A673 (cell line): Measurements from ENCODE around the gene LRTM2. TPM values are rescaled to one million over a fixed set of nuclear protein-coding genes. Genes with fewer than 3 reads are reported as not detected.
A peak's percentile ranks its signal among the peaks of the same experiment; 100 is the strongest.

Experiments used
- BruUV-seq: library from RNA; stranded (reverse); fragments of 400-500 nt; replicated peaks from 2 replicates; lab custom pipeline; 2021; lab: Mats Ljungman, UMichigan
- CTCF ChIA-PET: fragments of 300-600 bp; sonication (Branson Sonifier 250); formaldehyde crosslinking; loops from one replicate; lab custom pipeline; 2022; ENCODE audit warnings: antibody characterized with exemption; lab: Charles Lee
- POLR2A ChIA-PET: fragments of 300-600 bp; sonication (Branson Sonifier 250); formaldehyde crosslinking; loops from one replicate; lab custom pipeline; 2022; ENCODE audit warnings: antibody characterized with exemption; ENCODE audit not compliant: low non-redundant PET; lab: Charles Lee
- DNase-seq: peaks from one replicate; pipeline ENCODE4 v3.0.0-alpha.2; 2015; ENCODE audit warnings: low spot score
- H3K27ac ChIP-seq: fragments of 200-600 bp; sonication (generic); 2 replicates; pipeline ENCODE4 v1.5.1; 2016; ENCODE audit warnings: mixed run types, low read depth, mild to moderate bottlenecking, mixed read lengths, antibody characterized with exemption, low read length; ENCODE audit not compliant: poor library complexity, severe bottlenecking
- H3K27me3 ChIP-seq: fragments of 200-600 bp; sonication (generic); replicated peaks from 2 replicates; pipeline ENCODE4 v1.6.1; 2017; ENCODE audit warnings: mixed run types, low read depth, mild to moderate bottlenecking, mixed read lengths, antibody characterized with exemption, low read length; ENCODE audit not compliant: insufficient read depth, poor library complexity
- H3K36me3 ChIP-seq: fragments of 200-600 bp; sonication (generic); 2 replicates; pipeline ENCODE4 v1.6.1; 2016; ENCODE audit warnings: mixed run types, mild to moderate bottlenecking, mixed read lengths, antibody characterized with exemption, low read length; ENCODE audit not compliant: insufficient read depth, poor library complexity, severe bottlenecking
- H3K4me1 ChIP-seq: fragments of 200-600 bp; sonication (generic); 2 replicates; pipeline ENCODE4 v1.6.1; 2017; ENCODE audit warnings: mixed run types, mild to moderate bottlenecking, mixed read lengths, antibody characterized with exemption, low read length; ENCODE audit not compliant: insufficient read depth, poor library complexity, severe bottlenecking
- H3K4me3 ChIP-seq: fragments of 200-600 bp; sonication (generic); 2 replicates; pipeline ENCODE4 v1.5.1; 2016; ENCODE audit warnings: low read depth, mixed run types, mild to moderate bottlenecking, mixed read lengths, low read length; ENCODE audit not compliant: poor library complexity, severe bottlenecking
- H3K9me3 ChIP-seq: fragments of 200-600 bp; sonication (generic); 2 replicates; pipeline ENCODE4 v1.6.1; 2016; ENCODE audit warnings: mixed run types, low read depth, mild to moderate bottlenecking, mixed read lengths, antibody characterized with exemption, low read length; ENCODE audit not compliant: poor library complexity, severe bottlenecking
- EZH2 ChIP-seq: fragments of 200-600 bp; sonication (generic); IDR thresholded peaks from 2 replicates; pipeline ENCODE4 v1.6.1; 2017; ENCODE audit warnings: borderline replicate concordance, low read depth, mild to moderate bottlenecking, mixed read lengths, antibody characterized with exemption, low read length; ENCODE audit not compliant: poor library complexity, severe bottlenecking
- intact Hi-C: fragments of 100-400 bp; cut with micrococcal nuclease; formaldehyde crosslinking; loops from one replicate; pipeline ENCODE4 v1.10.0; 2022; ENCODE audit not compliant: unreplicated experiment
- total RNA-seq: library from RNA; stranded (reverse); gene quantifications from 2 replicates; pipeline ENCODE4 v1.2.3, GENCODE V29; 2021
- TF ChIP-seq, protein P1 (sequence below): fragments of 300-800, 200-600 bp; sonication (generic); conservative IDR thresholded peaks from 2 replicates; pipeline ENCODE4 v1.5.1; 2017; ENCODE audit warnings: low read depth, mild to moderate bottlenecking, antibody characterized with exemption, low read length, moderate library complexity, mixed read lengths

The LRTM2 gene
- total RNA-seq, 1 experiment from 2014 or later, result not detected

DNA sequence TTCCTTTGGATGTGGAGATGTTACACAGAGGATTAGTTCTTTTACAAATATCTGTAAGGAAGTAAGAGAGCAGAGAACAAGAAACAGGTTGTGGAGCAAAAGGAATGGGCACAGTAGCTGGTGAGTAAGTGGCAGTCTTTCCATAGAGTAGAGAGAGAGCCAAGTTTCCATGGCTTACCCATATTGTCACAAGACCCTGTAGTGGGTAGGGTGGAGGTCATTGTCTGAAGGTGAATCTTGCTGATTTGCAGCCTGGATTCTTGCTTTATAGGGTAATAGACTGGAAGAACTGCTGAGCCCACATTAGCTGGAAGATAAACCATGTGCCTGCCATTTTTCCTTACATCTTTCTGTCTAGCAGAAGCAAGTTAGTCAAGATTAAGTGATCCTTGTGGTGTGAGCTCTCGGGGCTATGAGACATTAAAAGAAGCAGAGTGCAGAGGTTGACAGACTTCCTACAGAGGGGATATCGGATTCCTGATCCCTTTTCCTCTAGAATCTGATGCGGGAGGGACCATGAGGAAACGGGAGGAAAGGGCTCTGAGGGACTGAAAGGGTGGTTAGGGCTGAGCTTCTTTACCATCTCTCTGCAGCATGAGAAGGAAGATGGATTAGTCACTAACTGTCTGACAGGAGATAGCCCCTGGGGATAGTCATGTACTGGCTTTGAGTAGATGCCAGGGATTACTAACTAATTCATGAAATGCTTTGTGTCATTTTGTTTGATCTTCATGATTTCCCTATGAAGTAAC, 44.0 kb upstream of the LRTM2 start:
- BruUV-seq, result no TSS peak
- TF ChIP-seq, protein P1, sequence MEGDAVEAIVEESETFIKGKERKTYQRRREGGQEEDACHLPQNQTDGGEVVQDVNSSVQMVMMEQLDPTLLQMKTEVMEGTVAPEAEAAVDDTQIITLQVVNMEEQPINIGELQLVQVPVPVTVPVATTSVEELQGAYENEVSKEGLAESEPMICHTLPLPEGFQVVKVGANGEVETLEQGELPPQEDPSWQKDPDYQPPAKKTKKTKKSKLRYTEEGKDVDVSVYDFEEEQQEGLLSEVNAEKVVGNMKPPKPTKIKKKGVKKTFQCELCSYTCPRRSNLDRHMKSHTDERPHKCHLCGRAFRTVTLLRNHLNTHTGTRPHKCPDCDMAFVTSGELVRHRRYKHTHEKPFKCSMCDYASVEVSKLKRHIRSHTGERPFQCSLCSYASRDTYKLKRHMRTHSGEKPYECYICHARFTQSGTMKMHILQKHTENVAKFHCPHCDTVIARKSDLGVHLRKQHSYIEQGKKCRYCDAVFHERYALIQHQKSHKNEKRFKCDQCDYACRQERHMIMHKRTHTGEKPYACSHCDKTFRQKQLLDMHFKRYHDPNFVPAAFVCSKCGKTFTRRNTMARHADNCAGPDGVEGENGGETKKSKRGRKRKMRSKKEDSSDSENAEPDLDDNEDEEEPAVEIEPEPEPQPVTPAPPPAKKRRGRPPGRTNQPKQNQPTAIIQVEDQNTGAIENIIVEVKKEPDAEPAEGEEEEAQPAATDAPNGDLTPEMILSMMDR, result no peak
- TF ChIP-seq EZH2, result no peak
- peak; percentile 89 for DNase-seq
- intact Hi-C loops, result no loop called here
- Histone ChIP-seq H3K36me3 (peaks cover 21% of the 10 kb centered on the region), H3K27me3 (no peaks in the 10 kb centered on the region), H3K4me3 (no peak overlapping the region), H3K9me3 (no peaks in the 10 kb centered on the region), H3K4me1 (peaks cover 26% of the 10 kb centered on the region), H3K27ac (no peak overlapping the region)
- ChIA-PET CTCF (interaction anchor here (1.2 kb wide), 1 partner anchor 15 kb away, joined by 8 read pairs; no protein-coding TSS in a partner anchor), POLR2A (interaction anchor here (0.6 kb wide), 1 partner anchor 85 kb away, joined by 3 read pairs; no protein-coding TSS in a partner anchor)

GRCh38 chr12:1777798-1778197, 42.6 kb upstream of the LRTM2 start:
- Histone ChIP-seq H3K27ac (no peak overlapping the region), H3K4me1 (peaks cover 26% of the 10 kb centered on the region), H3K4me3 (no peak overlapping the region), H3K9me3 (no peaks in the 10 kb centered on the region), H3K36me3 (peaks cover 19% of the 10 kb centered on the region), H3K27me3 (no peaks in the 10 kb centered on the region)
- intact Hi-C loops, result no loop called here
- TF ChIP-seq EZH2, result no peak
- TF ChIP-seq, protein P1, result no peak
- BruUV-seq, result no TSS peak
- CTCF ChIA-PET, result no interaction called here
- POLR2A ChIA-PET, result no interaction called here
- no peak for DNase-seq

GRCh38 chr12:1778911-1779310, 41.5 kb upstream of the LRTM2 start:
- CTCF ChIA-PET, result no interaction called here
- no TSS peak for BruUV-seq

More at GRCh38 chr12:1778911-1779310, 41.5 kb upstream of the LRTM2 start:
- DNase-seq, result no peak
- intact Hi-C loops, result no loop called here
- Histone ChIP-seq H3K9me3 (no peaks in the 10 kb centered on the region), H3K36me3 (peaks cover 17% of the 10 kb centered on the region), H3K4me3 (no peak overlapping the region), H3K4me1 (peaks cover 20% of the 10 kb centered on the region), H3K27me3 (no peaks in the 10 kb centered on the region), H3K27ac (no peak overlapping the region)
- POLR2A ChIA-PET, result no interaction called here
- no peak for TF ChIP-seq EZH2
- TF ChIP-seq, protein P1, result no peak
